HCEC 1CT (cell line): ENCODE measurements around the gene BLM.
"Not testable (repeated sequence)": the region's sequence is repeated elsewhere in the genome, so short reads cannot be mapped to it uniquely, and the experiment has no call there.

Source experiments
- DNase-seq: peaks from one replicate; pipeline ENCODE4 v3.0.0-alpha.2; 2017

BLM gene

GRCh38 chr15:90716976-90717821, at the start of gene BLM:
TSS of gene BLM (plus strand) at chr15:90717346. CDS start at chr15:90747393, 30,047 bp downstream.
- DNase-seq: peak; percentile 97

- DNase-seq: not testable (repeated sequence)
These were observed 49.3 kb upstream of the BLM start for GRCh38 chr15:90667755-90668345.

GRCh38 chr15:90670631-90671030, 46.5 kb upstream of the BLM start:
- DNase-seq: not testable (repeated sequence)

GRCh38 chr15:90671216-90671615, 45.9 kb upstream of the BLM start:
- no peak for DNase-seq

- DNase-seq: not testable (repeated sequence)
These were observed 43.8 kb upstream of the BLM start for GRCh38 chr15:90673357-90673756.

GRCh38 chr15:90674476-90674875, 42.7 kb upstream of the BLM start:
- no peak for DNase-seq

GRCh38 chr15:90675464-90675863, 41.7 kb upstream of the BLM start:
- DNase-seq: no peak

- DNase-seq: no peak
These were observed 39.0 kb upstream of the BLM start for GRCh38 chr15:90677807-90678790.

GRCh38 chr15:90679959-90680358, 37.2 kb upstream of the BLM start:
- no peak for DNase-seq

GRCh38 chr15:90680371-90680935, 36.7 kb upstream of the BLM start:
- DNase-seq: peak; percentile 97

GRCh38 chr15:90681056-90681455, 36.1 kb upstream of the BLM start:
- DNase-seq: peak; percentile 17

GRCh38 chr15:90681480-90681879, 35.7 kb upstream of the BLM start:
- peak; percentile 93 for DNase-seq

GRCh38 chr15:90683371-90683770, 33.8 kb upstream of the BLM start:
- DNase-seq: no peak

GRCh38 chr15:90683876-90684275, 33.3 kb upstream of the BLM start:
- DNase-seq: no peak

GRCh38 chr15:90684281-90684680, 32.9 kb upstream of the BLM start:
- DNase-seq: no peak

GRCh38 chr15:90685591-90686434, 31.3 kb upstream of the BLM start:
- no peak for DNase-seq

- no peak for DNase-seq
These were observed 30.5 kb upstream of the BLM start for GRCh38 chr15:90686435-90687218.

GRCh38 chr15:90689326-90689961, 27.7 kb upstream of the BLM start:
- DNase-seq: not testable (repeated sequence)

GRCh38 chr15:90690585-90690984, 26.6 kb upstream of the BLM start:
- DNase-seq: peak; percentile 22

- no peak for DNase-seq
These were observed 25.8 kb upstream of the BLM start for GRCh38 chr15:90691369-90691768.
